GM21576 (cell line): ENCODE data around the gene DUOXA1.

Experiments
- ATAC-seq: cut with Tn5 transposase; IDR thresholded peaks from one replicate; pipeline ENCODE4 v1.9.1; 2021; ENCODE audit warnings: mild to moderate bottlenecking, moderate library complexity; ENCODE audit not compliant: unreplicated experiment

The DUOXA1 gene, protein sequence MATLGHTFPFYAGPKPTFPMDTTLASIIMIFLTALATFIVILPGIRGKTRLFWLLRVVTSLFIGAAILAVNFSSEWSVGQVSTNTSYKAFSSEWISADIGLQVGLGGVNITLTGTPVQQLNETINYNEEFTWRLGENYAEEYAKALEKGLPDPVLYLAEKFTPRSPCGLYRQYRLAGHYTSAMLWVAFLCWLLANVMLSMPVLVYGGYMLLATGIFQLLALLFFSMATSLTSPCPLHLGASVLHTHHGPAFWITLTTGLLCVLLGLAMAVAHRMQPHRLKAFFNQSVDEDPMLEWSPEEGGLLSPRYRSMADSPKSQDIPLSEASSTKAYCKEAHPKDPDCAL

DNA sequence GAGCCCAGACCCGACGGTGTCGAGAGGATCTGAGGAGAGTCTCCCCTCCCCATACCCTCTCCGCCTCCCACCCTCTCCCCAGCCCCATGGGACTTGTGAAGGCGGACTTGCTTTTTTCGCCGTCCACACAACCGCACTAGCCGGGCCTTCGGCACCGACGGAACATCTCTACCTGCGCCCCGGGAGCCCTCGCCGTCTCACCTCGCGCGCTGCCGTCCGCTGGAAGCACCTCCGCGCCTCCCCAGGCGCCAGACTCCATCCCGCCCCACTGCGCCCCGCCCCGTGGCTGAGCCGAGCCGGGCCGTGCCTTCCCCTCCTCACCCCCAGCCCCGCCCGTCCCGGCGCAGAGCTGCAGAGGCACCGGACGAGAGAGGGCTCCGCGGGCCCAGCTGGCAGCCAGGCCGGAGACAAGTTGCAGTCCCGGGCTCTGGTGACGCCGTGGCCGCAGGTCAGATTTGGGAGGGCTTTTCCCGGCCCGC, at the start of gene DUOXA1, which contains the start of gene DUOX1:
Gene DUOXA1, minus strand, starts transcription at position 229 of the 479 bp plus-strand sequence. CDS start 6,865 bp downstream, outside the sequence.
Gene DUOX1, plus strand, starts transcription at position 344 of the 479 bp plus-strand sequence. CDS start 1,973 bp downstream, outside the sequence.
- no peak for ATAC-seq

DNA sequence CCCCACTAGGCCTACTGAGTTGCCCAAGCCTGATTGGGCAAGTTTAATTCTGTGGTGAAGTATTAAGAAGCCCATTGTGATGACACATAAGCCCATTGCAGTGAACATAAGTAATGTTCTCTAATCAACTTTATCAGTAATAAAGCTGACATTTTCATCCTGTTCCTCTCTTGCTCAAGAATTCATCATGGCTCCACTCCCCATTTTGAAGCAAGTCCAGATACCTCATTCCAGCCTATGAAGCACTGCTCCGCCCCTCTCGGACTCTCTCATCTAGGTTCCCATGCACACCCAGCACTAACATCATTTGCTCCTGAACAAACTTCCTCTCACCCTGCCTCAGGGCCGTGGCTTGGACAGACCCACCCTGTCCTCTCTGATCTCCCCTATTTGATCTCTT, 47.6 kb upstream of the DUOXA1 start:
- no peak for ATAC-seq

DNA sequence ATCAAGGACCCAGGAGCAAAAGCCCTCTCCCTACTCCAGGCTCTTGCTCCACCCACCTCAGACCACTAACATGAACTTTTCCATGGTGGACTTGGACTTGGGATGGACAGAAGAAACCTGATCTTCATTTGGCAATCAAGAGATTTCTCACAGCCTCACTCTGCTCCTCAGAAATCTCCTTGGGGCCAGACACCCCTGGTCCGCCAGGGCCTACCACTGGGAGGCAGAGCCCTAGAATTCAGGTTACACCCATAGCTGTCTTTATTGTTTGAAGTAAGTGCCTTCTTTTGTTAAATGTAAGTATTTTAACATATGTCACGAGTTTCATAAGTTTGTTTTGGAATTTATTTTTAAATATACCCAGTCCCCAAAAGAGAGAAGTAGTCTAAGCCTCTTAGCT, 44.9 kb upstream of the DUOXA1 start:
- no peak for ATAC-seq

DNA sequence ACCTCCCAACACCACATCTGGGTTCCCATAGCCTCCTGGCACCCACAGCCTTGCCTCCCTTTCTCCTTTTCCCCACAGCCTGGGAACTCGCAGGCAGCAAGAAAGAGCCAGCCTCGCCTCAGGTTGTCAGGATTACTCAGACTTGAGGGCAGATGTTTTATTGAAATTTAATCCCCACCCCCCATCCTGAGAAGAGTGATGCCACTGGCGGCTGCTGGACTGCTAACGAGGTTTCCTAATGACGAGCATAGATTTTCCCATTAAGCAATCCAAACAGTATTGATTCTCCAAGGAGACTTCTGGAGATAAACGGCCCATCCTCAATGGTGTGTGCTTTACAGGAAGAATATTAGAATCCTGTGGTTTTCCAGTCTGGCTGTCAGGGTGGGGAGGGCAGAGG, 44.4 kb upstream of the DUOXA1 start:
- ATAC-seq, result no peak

DNA sequence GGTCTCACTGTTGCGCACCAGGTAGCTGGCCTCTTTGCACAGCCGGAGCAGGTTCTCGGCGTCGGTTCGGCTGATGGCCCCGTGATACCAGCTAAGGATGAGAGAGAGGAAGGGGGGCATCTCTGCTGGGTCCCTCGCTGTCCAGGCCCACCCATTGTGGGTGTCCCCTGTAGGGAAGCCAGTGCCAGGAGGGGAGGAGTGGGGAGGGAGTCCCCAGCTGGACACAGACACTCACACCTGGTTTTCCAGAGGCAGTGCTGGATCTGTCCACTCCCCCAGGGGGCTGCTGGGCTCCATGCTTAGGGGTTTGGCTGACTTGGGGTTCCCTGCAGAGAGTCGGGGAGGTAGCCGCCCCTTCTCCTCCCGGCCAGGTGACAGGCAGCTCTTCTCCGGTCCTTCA, 42.2 kb upstream of the DUOXA1 start:
- ATAC-seq, result no peak

DNA sequence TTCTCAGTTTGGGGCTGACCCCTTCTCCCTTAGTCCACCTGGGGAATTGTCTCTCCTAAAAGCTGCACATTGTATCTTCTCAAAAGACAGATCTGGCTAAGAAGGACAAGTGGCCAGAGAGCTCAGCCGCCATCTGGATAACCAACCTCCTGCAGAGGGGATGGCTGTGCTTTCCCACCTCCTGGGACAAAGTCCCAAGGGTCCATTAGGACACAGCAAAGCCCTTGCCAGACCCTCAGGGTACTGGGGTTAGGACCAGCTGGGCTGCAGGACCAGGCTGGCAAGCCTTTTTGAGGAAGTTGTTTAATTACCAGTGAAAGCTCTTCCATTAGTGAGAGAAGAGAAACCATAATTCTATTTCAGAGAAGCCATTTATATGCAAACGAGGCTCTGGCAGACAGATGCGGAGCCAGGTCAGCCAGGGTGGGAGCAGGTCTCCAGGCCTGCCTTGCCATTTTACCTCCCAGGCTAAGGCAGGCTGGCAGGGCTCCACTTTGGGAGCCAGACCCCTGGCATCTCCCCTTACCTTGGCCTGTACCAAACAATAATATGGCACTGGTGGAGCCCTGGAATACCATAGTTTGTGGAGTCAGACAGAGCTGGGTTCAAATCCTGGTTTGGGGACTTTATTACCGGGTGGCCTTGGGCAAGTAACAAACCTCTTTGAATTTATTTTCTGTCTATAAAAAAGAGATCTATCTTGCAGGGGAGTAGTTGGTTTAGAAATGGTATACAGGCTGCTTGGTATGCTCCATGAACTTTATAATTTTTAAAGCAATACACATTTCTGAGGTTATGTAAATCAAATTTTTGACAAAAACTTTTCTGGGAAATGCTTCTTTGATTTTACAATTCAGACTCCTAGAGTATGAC, 40.2 kb upstream of the DUOXA1 start:
- ATAC-seq, result no peak

DNA sequence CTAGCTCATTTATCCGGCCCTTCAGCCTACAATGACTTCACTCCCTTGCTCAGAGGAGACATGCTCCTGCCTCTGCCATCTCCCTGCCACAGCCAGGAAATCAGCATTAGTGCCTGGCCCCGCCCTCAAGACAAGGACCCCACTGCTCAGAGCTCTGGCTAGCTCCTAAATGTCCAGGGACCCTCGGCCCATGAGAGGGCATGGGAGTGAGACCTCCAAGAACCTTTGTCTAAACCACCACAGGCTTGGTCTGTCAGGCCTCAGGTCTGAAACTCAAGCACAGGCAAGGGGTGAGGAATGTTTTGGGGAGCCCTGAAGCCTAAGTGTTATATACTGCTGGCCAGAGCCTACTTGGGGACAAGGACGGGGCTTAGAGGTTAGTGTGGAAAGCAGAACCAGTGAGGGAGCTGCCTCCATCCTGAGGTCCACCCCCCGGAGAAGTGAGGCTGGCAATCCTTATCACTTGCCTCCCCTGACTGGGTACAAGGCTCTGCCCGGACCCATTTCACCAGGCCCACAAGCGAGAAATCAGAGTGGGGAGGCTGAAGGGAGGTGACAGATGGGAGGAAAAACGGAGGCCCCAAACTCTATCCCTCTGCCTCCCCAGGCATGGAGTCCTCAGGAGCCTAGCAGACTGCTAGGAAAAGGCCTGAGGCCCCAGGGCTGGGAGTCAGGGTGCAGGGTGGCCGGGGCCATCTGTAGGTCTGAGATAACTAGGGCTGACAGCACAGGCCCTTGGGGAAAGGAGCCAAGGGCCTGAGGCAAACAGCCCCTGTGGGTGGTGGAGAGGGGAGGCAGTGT, 39.3 kb upstream of the DUOXA1 start:
- ATAC-seq, result no peak

DNA sequence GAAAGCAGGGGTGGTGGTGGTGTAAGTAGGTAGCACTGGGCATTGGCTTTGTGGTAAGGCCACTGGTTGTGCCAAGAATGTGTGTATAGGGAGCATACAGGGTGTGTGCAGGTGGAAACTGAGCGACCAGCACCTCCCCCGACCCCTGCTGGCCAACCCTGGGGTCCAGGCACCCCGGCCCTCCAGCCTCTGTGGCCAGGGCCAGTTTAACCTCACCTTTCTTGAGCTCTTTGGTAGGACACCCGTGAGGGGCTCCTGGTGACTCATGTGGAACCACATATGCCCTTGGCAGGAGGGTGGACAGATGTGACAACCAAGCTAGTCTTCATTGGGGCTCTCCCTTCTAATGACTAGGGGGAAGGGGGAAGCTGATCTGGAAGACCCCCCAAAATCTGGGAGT, 38.6 kb upstream of the DUOXA1 start:
- no peak for ATAC-seq

DNA sequence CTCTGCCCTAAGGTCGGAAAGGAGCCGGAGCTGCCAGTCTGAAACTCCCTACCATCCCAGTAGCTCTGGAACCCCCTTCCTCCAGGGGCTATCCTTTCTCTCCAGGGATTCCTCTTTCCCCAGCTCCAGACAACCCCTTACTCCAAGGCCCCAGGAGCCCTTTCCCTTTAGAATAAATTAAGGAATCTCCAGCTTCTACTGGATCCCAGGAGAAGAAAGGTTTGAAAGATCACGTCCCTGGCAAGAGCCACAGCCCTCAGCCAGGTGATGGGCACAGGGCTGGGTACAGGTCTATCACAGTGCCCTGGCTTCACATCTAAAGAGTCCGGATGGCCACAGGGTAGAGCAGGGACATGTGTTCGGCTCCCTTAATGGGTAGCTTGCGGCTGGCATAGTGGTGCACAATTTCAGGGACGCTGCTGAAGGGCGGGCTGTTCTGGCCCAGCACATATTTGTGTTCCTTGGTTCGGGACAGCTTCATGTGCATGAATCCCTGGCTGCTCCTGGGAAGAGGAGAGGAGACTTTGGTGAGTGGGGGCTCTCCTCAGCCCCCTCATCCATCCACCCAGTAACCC, 38.0 kb upstream of the DUOXA1 start:
- no peak for ATAC-seq

DNA sequence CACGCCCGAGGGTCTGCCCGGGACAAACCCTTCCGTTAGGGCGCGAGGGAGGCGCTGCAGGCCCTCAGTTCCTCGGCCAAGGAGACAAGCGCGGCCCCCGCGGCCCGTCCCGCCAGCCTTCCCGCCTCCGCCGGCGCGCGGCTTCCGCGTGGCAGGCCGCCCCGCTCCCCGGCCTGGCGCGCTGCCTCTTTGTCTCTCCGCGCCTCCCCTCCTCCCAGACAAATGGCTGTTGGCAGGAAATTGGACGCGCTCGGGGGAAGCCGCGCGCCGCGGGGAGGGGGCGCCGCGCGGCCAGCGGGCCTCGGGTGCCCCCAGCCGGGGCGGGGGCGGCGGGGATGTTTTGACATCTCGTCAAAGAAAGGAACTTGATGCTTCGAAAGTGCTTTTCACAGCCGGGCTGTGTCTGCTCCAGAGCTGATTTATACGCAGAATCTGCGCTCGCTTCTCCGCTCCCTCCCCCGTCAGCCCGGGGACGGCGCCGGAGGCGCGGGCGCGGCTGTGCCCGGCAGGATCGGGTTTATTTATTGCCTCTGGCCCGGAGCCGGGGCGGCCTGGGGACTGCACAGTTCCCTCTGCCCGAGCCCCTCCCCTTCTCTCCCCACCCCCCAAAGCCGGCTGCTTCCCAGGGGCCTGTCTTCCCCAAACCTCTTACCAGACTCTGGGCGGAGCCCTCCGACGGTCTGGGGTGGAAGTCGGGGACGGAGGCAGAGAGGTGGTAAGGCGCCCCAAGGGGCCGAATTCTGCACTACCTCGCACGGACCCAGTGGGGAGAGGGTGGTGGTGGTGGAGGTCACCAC, 37.4 kb upstream of the DUOXA1 start:
- ATAC-seq, result peak; percentile 91

DNA sequence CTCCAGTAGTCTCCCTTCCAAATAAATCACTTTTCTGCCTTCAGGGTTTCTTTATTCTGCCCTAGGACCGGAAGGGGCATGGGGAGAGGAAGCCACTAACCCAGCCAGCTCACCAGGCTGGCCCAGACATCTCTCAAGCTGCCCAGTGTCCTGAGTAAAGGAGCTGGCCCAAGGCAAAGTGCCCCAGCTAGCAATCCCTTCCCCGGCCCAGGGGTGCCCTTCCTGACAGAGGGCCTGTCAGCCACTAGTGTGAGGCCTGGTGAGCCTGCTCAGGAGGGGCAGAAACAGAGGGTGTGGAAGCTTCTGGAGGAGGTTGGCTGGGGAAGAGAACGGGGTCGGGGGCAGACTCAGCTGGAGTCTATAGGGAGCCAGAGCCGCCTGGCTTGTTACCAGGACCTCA, 35.9 kb upstream of the DUOXA1 start:
- no peak for ATAC-seq

DNA sequence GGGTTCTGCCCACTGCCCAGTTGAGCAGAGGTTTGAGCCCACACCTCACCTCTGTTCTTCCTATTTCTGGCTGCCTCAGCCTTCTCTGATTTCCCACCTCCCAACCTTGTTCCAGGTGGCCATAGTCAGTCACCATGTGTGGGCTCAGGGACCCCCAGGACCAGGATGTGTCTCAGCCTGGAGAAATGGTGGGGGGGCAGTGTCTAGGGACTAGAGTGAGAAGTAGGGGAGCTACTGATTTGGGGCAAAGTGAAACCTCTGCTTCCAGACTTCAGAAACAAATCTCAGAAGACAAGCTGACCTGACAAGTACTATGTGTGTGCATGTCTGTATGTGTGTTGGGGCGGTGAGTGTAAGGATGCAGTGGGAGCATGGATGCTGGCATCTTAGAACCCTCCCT, 35.2 kb upstream of the DUOXA1 start:
- no peak for ATAC-seq

DNA sequence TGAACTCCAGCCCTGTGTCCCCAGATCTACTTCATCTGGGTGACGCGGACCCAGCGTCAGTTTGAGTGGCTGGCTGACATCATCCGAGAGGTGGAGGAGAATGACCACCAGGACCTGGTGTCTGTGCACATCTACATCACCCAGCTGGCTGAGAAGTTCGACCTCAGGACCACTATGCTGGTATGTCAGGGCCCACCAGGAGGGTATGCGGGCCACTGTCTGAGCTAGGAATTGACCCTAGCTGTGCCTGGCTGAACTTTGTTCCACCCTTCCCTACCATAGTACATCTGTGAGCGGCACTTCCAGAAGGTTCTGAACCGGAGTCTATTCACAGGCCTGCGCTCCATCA, 33.8 kb upstream of the DUOXA1 start:
- no peak for ATAC-seq

DNA sequence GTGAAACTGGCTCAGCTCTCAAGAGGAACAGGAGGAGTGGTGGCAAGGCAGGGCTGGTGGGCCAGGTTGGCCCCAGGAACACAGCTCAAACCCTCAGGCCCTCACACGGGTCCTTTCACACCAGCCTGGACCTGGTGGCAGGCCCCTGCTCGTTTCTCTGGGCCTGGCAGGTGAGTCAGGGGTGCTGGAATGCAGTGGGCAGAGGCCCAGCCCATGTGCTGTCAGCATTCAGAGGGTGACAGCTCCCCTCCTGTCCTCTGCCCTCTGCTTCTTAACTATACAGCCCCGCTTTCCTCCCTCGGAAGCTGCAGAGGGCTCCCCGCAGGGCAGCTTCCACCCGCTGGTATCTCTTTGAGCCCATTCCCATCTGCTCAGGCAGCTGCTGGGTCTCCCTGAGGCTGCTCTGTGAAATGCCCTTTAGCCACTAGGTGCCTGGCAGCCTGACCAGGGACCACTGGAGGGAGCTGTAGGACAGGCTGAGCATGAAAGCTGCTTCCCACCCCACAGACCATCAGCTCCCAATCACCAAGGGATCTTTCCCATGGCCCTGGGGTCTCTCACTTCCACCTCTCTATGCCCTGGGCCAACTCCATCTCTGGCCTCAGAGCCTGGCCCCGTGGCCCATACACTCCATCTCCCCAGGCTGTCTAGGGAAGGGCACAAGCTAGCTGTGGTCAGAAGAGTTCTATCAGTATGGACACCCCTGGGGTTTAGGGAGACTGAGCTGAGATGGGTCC, 33.3 kb upstream of the DUOXA1 start:
- ATAC-seq, result no peak

DNA sequence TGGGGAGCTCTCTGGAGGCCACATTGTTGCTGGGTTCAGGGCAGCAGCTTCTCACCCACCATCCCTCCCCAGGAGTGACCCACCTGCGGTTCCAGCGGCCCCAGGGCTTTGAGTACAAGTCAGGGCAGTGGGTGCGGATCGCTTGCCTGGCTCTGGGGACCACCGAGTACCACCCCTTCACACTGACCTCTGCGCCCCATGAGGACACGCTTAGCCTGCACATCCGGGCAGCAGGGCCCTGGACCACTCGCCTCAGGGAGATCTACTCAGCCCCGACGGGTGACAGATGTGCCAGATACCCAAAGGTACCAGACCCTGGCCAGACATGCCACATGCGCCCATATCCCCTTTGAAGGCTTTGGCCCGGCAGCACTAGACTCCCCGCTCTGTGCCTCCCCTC, 32.0 kb upstream of the DUOXA1 start:
- ATAC-seq, result no peak

DNA sequence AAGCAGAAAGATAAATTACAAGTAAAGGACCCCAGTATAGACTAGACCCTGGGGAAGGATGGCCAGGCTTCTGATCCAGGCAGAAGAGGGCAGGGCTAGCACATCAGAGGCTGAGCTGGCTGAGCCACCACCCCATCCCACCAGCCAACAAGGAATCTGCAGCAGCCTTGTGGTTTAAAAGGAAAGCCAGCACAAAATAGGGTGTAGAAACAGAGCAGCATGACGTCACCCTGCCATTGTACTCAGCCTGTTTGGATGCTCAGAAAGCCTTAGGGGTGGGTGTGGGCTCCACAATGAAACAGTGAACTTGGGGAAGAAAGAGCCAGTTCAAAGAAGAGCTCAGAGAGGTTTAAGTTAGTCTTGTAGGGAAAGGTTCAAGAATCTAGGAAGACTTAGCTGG, 28.3 kb upstream of the DUOXA1 start:
- no peak for ATAC-seq

DNA sequence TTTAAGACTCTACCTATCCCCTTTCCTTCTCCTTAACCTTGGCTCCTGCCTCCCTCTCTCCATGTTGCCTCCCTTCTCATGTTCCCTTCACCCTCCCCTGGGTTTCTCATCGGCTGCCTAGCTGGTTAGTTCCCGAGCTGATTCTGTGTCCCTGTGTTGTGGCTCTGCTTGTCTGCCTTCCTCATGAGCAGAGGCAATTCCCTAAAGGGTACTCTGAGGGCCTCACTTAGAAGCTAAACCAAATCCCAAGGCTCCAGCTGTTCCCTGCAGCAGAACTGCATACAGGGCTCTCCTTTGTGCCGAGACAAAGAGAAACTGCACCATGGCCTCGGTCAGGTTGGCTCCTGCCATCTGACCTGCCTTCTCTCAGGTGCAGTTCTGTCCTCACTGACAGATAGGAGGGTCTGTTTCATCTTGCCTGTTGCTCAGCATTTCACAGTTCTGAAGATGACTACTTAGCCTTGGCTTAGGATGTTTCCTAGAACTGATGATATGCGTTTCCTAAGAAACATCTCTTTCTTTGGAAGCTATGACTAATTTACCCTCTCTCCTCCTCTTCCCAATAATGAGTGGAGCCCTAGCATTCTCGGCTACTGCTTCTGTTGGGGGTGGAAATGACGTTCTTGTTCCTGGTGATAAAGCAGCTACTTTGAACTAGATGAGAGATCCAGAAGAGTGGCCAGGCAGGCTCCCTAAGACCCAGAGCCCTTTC, 27.2 kb upstream of the DUOXA1 start:
- no peak for ATAC-seq

DNA sequence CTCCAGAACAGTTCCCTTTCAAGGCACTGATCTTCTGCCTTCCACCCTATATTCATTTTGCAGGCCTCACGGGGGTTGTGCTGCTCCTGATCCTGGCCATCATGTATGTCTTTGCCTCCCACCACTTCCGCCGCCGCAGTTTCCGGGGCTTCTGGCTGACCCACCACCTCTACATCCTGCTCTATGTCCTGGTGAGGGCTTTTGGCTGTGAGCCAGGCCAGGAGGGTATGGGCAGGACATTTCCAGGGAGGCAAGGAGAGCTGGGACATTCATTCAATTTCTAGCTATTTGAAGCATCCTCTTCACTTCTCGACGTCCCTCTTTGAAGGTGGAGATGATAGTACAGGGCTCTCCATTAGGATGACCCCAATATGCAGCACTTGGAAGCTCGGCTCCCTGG, 26.1 kb upstream of the DUOXA1 start:
- ATAC-seq, result no peak
